Retinal pigment epithelial cell (primary cell): ENCODE measurements around the gene RELN.

ENCODE experiments used
- DNase-seq: peaks from one replicate; pipeline ENCODE4 v3.0.0-alpha.2; 2010; ENCODE audit warnings: low read depth
- H3K4me3 ChIP-seq: 2 replicates; pipeline ENCODE4 v1.5.1; 2011; ENCODE audit warnings: mild to moderate bottlenecking, low read length, control low read depth, moderate library complexity
- CTCF ChIP-seq: conservative IDR thresholded peaks from 2 replicates; pipeline ENCODE4 v1.5.1; 2011; ENCODE audit warnings: low read depth, low read length, control low read depth, inconsistent platforms

RELN gene

GRCh38 chr7:103551016-103551415 lies 438.4 kb downstream of the RELN start:
- no peak for TF ChIP-seq CTCF
- no peak overlapping the region for H3K4me3 ChIP-seq
- DNase-seq: no peak

GRCh38 chr7:103549786-103550185 lies 439.7 kb downstream of the RELN start:
- TF ChIP-seq CTCF: no peak
- no peak overlapping the region for H3K4me3 ChIP-seq
- DNase-seq: no peak

GRCh38 chr7:103547451-103548284 lies 441.8 kb downstream of the RELN start:
- H3K4me3 ChIP-seq: no peak overlapping the region
- no peak for TF ChIP-seq CTCF
- peak; percentile 47 for DNase-seq

GRCh38 chr7:103542470-103542869 lies 447.0 kb downstream of the RELN start:
- no peak for TF ChIP-seq CTCF
- no peak for DNase-seq
- no peak overlapping the region for H3K4me3 ChIP-seq

- TF ChIP-seq CTCF: no peak
- DNase-seq: no peak
- H3K4me3 ChIP-seq: no peak overlapping the region
Observed at GRCh38 chr7:103541947-103542346, 447.5 kb downstream of the RELN start.

GRCh38 chr7:103541026-103541425 lies 448.4 kb downstream of the RELN start:
- no peak overlapping the region for H3K4me3 ChIP-seq
- no peak for TF ChIP-seq CTCF
- peak; percentile 30 for DNase-seq

- H3K4me3 ChIP-seq: no peak overlapping the region
- DNase-seq: no peak
- no peak for TF ChIP-seq CTCF
Observed at GRCh38 chr7:103540338-103540737, 449.1 kb downstream of the RELN start.
